ENCODE results near the gene SERPING1. TPM values are rescaled to one million over a fixed set of nuclear protein-coding genes. Genes with fewer than 3 reads are reported as not detected.

Gene SERPING1
- total and polyA plus RNA-seq, 2 of the 13 experiments (the other 11 are each of a cell fraction or from before 2014, with no cell fraction given), result 2.0 to 10.4 TPM

- TF ChIP-seq BCL3 (CRISPR knock-in tag; IDR thresholded peaks at IDR 0.05), result peak; percentile 73; the same call in 1 of the 2 replicates
- peak; percentile 41; the same call in 1 of the 2 replicates for TF ChIP-seq ZFX (CRISPR knock-in tag; IDR thresholded peaks at IDR 0.05; ENCODE audit: low read depth)
- no peak for TF ChIP-seq ZNF253 (CRISPR knock-in tag; IDR thresholded peaks at IDR 0.05; ENCODE audit: borderline replicate concordance)
- TF ChIP-seq MEIS2 (CRISPR knock-in tag; IDR thresholded peaks at IDR 0.05), result peak; percentile 16; the same call in 1 of the 2 replicates
- TF ChIP-seq NFKB2 (CRISPR knock-in tag; IDR thresholded peaks at IDR 0.05; ENCODE audit: borderline replicate concordance), result no peak
- no peak for TF ChIP-seq SATB2 (CRISPR knock-in tag; IDR thresholded peaks at IDR 0.05)
- no peak for TF ChIP-seq ELF3 (CRISPR knock-in tag; IDR thresholded peaks at IDR 0.05)
- TF ChIP-seq MEIS1 (CRISPR knock-in tag; IDR thresholded peaks at IDR 0.05; ENCODE audit: borderline replicate concordance), result peak; percentile 28; the same call in 1 of the 2 replicates
- TF ChIP-seq MAX (IDR thresholded peaks at IDR 0.05), result peak; percentile 4; the same call in 1 of the 2 replicates
- peak; percentile 49; the same call in 1 of the 2 replicates for TF ChIP-seq ARID4A (CRISPR knock-in tag; IDR thresholded peaks at IDR 0.05; ENCODE audit: borderline replicate concordance)
- no peak for TF ChIP-seq HNRNPK (IDR thresholded peaks at IDR 0.05; ENCODE audit: low read depth, low read length, poor library complexity, severe bottlenecking)
- TF ChIP-seq SMAD1 (CRISPR knock-in tag; IDR thresholded peaks at IDR 0.05; ENCODE audit: borderline replicate concordance, low read depth), result peak; percentile 93; the same call in 1 of the 2 replicates
- TF ChIP-seq ZNF225 (CRISPR knock-in tag; IDR thresholded peaks at IDR 0.05), result peak; percentile 54; the same call in 1 of the 2 replicates
- no peak for TF ChIP-seq ZNF83 (CRISPR knock-in tag; IDR thresholded peaks at IDR 0.05; ENCODE audit: borderline replicate concordance)
- TF ChIP-seq ZNF761 (CRISPR knock-in tag; conservative IDR thresholded peaks at IDR 0.05), result 0 out of 2 replicates have a peak, but pooled peaks have one; percentile 43
- TF ChIP-seq MTA1 (CRISPR knock-in tag; IDR thresholded peaks at IDR 0.05; ENCODE audit: borderline replicate concordance), result no peak
- TF ChIP-seq ZNF235 (CRISPR knock-in tag; IDR thresholded peaks at IDR 0.05; ENCODE audit: borderline replicate concordance), result no peak
- no peak for TF ChIP-seq BORCS8-MEF2B (CRISPR knock-in tag; IDR thresholded peaks at IDR 0.05)
- TF ChIP-seq CCAR2 (optimal IDR thresholded peaks at IDR 0.05; ENCODE audit: low read depth, low read length), result no peak
- no peak for TF ChIP-seq TOE1 (CRISPR knock-in tag; IDR thresholded peaks at IDR 0.05)
- no peak for TF ChIP-seq SP4 (CRISPR knock-in tag; IDR thresholded peaks at IDR 0.05)
- no peak; the same call in 1 of the 2 replicates for TF ChIP-seq ARID2 (CRISPR knock-in tag; IDR thresholded peaks at IDR 0.05; ENCODE audit: borderline replicate concordance)
- TF ChIP-seq THYN1 (CRISPR knock-in tag; IDR thresholded peaks at IDR 0.05; ENCODE audit: borderline replicate concordance, low read depth), result no peak
- TF ChIP-seq RFXAP (CRISPR knock-in tag; IDR thresholded peaks at IDR 0.05; ENCODE audit: borderline replicate concordance), result no peak
These were observed 29.8 kb upstream of the SERPING1 start, which contains the start of gene UBE2L6 (continued) for GRCh38 chr11:57567515-57568329.
